Measurements from ENCODE around the gene C1orf105.

C1orf105 gene

DNA sequence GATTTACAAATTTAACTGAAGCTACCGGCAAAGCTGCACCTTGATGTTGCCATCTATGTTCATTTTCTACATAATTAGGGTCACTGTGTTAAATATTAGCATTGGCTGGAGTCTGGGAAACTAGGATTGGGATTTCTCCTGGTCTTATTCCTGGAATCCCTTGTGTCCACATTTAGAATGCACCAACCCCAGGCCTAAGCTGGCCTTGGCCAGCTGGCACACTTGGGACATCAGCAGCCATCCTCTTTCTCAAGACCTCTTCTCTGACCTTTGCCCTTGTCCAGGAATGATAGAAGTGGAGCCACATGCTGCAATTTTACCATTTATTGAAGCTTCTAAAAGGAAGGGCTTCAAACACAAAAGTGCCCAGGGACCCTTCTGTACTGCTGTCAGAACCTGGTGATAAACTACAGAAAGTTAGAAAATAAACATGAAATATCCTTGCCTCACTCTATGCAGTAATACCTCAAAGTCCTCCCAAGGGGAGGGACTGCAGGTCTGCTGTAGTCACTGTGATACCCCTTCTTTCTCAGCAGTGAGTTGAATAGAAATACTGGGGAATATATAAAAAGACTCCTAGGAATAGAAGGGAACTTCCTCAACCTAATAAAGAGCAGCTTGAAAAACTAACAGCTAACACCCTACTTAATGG is 37.1 kb downstream of the C1orf105 start:
- DNase-seq (ENCODE audit: low read depth in 2 of 2) = no peak

DNA sequence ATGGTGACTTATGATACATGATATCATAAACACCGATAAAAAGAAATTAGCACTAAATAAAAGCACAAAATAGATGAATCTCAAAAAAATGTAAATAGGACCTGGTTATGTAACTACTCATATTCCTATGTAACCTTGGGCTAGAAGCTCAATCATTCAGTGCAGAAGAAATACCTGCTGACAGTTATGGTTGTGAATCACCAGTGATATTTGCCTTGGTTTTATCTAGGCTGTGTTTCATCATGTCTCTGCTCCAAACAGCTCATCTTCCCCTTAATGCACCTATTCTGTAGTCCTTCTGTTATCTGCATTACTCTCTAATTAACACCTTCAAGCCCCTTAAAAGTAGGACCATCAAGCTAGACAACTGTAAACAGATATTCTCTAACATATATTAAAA is 39.7 kb downstream of the C1orf105 start:
- DNase-seq (ENCODE audit: low read depth in 2 of 2) = no peak

DNA sequence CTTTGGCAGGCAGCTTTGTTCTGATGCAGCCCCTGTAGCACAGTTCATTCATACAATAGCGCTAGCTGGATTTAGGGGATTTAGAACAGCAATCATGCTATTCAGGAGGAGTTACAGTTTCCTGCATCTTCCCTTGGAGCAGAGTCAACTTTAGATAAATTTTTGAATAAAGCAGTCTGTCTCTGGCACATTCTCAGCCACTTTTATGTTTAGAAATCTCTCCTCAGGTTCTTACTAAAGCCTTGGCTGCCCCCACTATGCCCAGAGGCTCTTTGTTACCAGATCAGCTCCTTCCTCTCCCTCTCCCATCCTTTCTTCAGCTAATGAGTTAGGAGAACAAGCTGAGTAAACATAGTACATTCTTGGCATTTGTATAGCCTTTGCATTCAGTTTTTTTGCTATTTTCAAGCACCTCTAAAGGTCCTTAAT is 40.4 kb downstream of the C1orf105 start:
- no peak for DNase-seq (ENCODE audit: low read depth in 2 of 2)

DNA sequence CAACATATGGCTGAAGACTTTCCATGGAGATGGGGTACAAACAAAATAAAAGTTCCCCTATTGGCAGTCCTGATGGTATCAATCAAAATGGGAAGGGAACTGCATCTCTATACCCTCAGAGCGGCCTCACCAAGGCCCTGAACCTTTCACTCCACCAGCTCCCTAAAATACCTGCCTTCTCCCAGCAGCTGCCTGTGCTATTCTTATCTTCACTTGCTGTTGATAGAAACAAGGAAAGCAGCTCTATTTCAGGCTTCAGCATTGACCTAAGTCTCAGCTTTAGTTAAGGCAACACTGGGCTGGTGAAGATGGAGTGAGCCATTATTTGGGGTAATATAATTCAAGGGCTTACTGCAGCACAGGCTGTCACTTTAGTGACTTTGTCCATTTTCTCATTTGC is 45.1 kb downstream of the C1orf105 start:
- DNase-seq (ENCODE audit: low read depth in 2 of 2) = no peak

DNA sequence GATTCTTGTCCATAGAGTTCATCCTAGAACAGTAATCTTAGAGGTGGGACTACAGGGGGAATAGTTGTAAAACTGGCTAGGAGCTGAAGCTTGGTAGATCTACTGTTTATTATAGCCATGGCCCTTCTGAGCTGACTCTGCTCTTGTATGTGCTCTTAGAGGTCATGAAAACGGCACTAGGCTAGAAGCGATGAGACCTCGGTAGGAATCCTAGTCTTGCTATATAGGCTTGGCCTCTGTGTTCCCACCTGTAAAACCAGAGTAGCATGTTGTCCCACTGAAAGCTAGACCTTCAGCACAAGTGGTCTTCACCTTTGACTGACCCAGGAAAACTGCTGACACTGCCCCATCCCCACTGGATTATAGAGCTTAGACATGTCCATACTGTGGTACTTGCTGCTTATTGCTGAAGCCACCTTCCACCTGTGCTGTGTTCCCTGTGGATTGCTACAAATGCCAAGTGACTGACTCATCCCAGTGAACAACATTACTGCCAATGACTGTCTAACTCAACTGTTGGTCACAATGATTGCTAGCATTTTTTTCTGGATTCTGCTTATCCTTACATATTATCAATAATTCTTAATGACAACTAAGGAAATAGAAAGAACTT is 46.4 kb downstream of the C1orf105 start:
- DNase-seq (ENCODE audit: low read depth in 2 of 2) = no peak

DNA sequence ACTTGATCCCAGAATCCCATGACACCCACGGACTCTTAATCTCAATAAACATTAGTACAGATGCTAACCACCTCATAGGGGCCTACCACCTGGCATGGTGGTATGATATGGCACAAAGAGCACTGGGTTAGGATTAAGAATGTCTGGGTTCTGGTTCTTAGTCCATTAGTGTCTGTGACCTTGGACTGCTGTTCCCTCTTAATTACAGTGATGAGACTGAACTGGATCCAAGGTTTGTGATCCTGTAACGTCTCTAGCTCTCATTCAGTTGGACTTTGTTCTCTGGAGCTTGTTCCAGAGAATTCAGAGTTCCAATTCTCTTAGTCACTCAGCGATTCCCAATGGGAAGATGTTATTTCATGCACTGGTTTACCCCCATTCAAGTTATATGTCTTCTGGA is 47.0 kb downstream of the C1orf105 start:
- DNase-seq (ENCODE audit: low read depth in 2 of 2) = no peak

DNA sequence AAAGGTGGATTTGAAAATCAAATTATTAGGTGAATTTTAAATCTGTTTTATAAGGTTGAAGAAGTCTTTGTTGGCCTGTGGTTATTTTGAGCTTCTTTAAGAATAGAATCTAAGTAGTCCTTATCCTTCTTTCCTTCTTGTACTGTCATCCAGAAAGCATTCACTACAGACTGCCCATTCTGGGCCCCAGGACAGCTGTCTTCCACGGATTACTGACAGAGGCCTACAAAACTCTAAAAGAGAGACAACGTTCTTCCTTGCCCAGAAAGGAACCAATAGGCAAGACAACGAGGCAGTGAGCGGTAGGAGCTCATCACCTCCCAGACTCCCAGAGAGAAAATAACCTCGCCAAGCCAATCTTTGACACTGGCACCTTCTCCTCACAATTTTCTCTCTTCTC is 47.8 kb downstream of the C1orf105 start:
- DNase-seq (ENCODE audit: low read depth in 2 of 2) = no peak

DNA sequence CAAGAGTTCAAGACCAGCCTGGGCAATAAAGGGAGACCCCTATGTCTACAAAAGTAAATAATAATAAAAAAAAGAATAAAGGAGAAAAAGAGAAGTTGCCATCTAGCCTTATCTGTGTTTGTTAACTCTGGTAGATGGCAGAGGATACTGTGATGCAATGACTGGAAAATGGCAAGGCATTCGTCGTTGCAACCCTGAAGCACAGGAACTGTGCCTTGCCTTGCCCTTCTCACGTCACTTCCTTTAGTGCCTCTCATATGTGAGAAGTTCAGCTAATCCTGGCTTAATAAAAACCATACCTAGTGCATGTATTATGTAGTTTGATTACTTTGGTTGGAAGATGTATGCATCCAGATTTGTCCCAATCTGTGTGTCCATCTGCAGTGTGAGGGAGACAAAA is 49.2 kb downstream of the C1orf105 start:
- DNase-seq (ENCODE audit: low read depth in 2 of 2) = no peak

DNA sequence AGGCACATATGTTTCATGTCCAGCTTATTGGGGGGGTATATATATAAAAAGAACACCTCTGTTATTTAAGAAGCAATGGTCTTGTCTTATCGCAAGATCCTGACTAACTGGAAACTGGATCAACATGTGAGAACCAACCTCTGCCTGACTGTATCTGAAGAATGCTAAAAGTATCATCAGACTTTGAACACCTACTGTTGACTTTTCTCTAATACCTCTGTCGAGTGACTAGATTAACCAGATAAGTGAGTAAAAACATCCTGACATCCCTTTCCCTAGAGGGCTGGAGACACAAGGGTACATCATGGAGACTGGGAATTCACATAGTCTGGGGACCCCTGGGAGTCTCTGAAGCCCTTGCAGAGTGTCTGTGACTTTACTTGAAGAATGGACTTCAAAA is 49.7 kb downstream of the C1orf105 start:
- DNase-seq (ENCODE audit: low read depth in 2 of 2) = no peak

DNA sequence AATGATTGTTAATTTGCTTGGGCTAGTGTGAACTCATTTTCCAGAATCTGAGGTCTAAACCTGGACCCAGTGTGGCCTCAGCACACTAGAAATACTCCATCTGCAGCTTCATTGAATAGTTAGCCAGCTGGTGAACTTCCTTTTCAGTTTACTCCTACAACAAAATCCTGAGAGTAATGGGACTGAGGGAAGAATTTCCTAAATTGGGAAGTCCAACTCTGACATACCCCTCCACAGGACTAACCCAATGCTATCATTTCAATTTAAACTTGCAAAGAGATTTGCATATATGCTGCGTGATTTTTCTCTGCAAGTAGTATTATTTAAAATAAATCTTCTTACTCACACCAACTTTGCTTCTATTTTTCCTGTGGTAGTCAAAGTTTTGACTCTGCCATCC is 51.2 kb downstream of the C1orf105 start:
- DNase-seq (ENCODE audit: low read depth in 2 of 2) = no peak

DNA sequence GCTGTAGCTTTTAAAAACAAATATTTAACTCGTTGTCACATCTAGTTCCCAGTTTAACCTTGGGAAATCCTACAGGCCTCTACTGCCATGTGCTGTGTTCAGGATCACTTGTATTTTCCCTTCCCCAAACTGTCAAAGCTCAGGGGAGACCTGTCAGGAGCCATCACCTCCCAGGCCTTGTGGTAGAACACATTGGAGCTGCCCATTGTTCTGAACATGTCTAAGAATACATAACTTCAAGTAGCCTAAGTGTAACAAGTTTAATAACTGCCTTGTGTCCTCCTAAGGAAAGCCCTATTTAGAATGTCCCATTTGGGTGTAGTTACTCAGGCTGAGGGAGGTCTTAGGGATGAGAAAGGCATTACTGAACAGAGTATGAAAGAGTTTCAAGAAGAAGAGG is 52.0 kb downstream of the C1orf105 start:
- DNase-seq (ENCODE audit: low read depth in 2 of 2) = no peak

DNA sequence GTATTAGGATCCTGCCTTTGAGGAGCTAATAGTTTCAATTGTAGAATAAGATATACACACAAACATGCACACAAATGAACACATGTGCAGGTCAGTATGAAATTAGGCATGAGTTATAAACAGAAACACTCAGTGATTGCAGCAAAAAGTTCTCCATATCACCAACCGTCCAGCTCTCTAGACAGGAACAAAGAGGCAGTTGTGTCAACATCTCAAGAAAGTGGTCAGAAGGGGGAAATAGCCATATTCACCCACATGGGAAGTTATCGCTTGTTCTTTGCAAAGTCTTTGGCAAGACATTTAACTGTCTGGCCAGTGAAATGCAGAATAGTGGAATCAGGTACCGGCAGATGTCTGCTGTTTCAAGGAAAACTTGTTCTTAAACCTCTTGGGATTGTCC is 52.8 kb downstream of the C1orf105 start:
- no peak for DNase-seq (ENCODE audit: low read depth in 2 of 2)

DNA sequence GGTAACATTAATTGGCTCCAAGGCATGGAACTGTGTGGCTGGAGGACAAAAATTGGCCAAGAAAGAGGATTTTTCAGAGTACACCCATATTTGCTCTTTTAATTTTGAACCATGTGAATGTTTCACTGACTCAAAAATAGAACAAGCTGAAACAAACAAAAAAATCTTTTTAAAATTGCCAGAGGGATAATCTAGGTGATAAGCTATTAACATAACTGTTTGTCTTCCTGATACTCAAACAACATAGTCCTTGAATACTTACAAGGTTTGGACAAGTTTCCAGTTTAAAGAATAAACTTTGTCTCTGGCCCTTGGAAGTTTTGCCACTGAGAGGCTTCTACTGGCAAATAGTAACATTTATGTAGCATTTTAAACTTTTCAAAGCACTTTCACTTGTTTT is 53.4 kb downstream of the C1orf105 start:
- no peak for DNase-seq (ENCODE audit: low read depth in 2 of 2)

DNA sequence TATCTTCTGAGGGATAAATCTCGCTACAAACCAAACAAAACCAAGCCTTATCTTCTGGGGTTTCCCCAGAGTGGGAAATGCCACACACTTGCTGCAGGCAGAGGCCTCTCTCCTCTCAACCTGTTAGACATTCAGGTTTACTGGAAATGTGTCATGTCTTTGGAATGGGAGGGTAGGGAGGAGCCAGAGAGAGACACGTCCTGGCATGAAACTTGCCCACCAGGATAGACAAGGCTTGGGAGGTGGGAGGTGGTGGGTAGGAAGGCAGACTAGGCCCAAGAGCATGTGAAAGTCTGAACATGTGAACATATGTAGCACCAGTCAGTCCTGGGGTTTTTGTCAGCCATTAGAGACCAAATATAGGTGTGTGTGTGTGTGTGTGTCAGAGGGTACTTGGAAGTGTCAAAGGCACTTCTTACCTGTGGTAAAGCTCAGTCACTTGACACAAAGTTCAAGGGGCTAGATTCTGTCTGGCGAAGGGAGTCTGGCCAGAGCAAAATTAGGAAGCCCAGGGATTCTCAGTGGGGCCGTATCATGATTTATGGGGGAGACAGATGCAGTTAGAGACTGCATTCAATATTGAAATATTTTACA is 55.8 kb downstream of the C1orf105 start:
- DNase-seq (ENCODE audit: low read depth in 2 of 2) = no peak

DNA sequence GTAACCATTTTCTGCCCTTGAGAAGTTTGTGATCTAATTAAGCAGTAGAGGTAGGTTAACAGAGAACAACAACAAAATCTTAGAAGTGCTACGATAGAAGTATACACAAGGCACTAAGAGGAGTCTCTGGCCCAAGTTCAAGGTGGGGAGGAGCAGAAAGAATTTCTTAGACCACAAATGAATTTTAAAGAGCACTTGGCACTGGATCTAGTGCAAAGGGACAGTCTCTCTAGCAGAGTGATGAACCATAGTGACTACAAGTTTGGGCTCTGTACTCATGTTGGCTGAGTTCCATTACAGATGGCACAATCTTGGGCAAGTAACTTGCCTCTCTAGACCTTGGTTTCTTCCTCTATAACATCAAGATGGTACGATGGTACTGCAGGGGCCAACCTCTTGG is 56.7 kb downstream of the C1orf105 start:
- no peak for DNase-seq (ENCODE audit: low read depth in 2 of 2)

DNA sequence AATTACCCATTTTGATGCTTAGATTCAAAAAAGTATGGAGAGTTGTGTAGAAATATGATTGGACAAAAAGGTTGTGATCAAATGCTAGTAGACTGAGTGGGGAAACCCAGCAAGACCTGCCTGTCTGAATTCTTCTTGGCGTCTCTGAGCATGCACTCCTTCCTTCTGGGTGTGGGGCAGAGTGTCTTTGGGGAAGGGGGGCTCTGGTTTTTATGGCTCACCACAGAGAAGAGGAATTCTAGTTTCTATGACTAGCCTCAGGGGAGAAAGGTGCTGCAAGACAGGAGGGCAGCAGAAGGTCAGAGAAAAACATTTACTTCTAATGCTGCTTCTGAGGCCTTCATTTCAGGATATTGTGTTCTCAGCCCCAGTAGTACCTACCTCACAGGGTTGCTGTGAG is 57.3 kb downstream of the C1orf105 start:
- DNase-seq (ENCODE audit: low read depth in 2 of 2) = no peak

DNA sequence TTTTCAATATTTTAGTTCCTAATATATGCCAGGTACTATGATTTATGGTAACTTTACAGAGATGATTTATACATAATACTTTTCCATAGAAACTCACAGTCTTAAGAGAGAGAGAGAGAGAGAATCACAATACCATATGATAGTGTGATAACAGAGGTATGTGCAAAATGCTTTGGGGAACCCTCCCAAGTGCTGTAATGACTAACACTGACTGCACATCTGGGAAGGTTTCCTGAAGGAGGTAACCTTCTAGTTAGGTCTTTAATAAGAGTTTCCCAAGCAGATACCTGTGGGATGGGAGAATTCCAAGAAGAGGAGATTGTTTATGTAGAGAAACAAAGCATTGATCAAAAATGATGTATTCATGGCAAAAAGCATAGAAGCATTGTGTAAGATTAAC is 58.0 kb downstream of the C1orf105 start:
- DNase-seq (ENCODE audit: low read depth in 2 of 2) = no peak

DNA sequence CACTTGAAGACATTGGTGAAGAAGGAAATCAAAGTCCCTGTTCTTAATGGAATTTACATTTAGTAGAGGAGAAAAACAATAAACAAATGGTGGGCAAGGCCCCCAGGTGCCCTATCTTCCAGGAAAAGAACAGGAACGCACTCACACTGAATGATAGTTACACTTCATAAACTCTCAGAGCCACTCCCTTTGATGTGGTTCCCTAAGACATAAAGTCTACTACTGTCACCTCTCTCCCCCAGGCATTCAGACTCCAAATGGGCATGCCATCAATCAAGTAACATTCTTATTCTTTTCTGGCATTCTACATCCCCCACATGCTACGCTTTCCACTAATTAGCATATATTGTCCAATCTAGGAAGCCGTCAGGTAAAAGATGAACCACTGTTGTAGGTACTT is 59.9 kb downstream of the C1orf105 start:
- no peak for DNase-seq (ENCODE audit: low read depth in 2 of 2)

DNA sequence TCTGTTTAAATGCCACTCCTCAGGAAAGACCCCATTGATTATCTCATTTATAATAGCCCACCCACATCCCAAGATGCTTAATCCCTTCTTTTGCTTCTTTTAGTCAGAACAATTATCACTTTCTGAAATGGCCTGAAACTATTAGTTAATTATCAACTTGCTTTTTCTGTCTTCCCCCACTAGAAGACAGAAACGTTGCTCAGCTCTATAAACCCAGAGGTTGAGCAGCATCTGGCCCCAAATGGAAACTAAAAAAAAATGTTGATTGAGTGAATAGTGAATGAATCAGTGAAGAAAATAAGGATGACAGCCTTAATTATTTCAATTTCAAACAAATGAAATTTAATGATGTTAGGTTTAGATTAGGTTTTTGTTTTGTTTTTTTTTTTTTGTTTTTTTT is 61.6 kb downstream of the C1orf105 start:
- no peak for DNase-seq (ENCODE audit: low read depth in 2 of 2)

DNA sequence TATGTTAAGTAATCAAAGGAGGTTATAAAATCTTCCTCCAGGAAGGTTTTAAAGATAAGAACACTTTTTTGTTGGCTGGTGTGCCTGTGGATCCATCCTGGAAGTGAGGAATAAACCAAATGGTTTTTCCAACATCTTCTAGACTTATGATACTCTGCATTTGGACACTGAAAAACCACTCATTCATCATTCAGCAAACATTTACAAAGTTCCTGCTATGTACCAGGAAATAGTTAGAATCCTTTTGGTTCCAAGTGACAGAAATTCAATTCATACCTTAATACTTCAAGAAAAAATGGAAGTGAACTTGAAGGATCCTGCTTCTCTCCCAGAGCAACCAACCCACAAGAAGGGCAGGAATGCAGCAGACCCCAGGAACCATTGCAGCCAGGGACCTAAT is 63.0 kb downstream of the C1orf105 start:
- no peak for DNase-seq (ENCODE audit: low read depth in 2 of 2)

DNA sequence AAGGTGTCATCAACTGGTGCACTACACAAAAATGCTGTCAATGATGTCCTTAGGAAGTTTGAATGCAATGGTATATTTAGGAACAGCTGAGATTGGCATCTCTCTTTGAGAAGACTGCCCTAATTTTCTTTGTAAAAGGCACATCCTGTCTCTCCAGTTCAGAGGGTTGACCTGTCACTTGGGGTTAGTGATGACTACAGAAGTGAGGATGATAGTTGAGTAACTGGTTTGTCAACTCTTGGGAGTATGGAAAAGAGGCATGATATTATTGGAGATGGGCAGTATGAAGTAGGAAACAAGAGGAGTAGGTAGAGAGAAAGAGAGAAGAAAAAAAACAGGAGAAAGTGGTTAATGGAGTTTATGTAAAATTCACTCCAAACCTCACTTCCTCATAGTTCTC is 63.8 kb downstream of the C1orf105 start:
- no peak for DNase-seq (ENCODE audit: low read depth in 2 of 2)

DNA sequence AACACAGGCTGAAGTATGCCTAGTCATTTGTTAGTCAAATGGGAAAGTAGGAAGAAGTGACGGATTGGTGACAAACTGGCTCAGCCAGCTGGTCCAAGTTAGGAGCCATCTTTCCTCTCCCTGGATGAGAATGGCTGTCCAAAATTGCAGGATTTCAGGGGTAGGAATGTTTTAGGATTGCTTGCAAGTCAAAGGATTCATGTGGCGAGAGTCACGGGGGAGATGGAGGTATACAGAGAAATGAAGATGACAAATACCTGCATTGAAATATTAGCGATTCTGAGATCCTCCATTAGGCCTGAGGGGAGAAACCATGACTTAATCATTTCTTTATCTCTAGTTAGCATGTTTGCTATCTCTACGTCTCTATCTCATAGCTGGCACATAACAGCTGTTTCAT is 65.1 kb downstream of the C1orf105 start:
- no peak for DNase-seq (ENCODE audit: low read depth in 2 of 2)

DNA sequence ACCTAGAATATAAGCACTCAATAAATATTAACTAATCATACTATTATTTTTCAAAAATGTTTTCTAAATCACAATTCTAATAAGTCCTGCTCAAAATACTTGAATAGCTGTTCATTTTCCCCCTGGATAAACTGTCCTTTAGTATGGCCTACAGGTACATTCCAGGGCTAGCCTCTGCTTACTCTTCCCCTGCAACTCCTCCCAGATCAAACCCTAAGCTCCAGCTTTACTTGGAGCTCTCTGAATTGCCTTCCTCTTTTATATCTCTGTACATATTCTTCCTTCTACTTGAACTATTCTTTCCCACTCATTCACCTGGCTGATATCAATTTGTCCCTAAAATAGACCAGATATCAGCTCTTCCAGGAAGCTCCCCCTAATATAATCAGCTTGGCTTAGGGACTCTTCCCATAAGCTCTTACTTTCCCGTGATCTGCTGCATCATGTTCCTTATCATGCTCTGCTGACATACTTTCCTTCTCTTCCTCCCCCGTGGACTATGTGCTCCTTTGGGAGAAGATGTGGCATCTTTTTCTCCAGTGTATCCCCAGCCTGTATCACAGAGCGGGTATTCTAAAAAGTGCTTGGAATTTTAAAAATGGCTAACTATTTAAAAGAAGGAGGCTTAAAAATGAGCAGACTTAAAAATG is 66.4 kb downstream of the C1orf105 start:
- no peak for DNase-seq (ENCODE audit: low read depth in 2 of 2)

All from stimulated activated CD4-positive, alpha-beta T cell treated with anti-CD3 and anti-CD28 coated beads, Interleukin-1b, Interleukin-23, amount 100 ng/mL, for 4 hours (primary cell).